SK-N-SH (cell line): ENCODE results near the gene DNAJC5.

Source experiments
- CHD2 ChIP-seq: fragments of 150-350 bp; IDR thresholded peaks from 2 replicates; pipeline ENCODE4 v1.6.1; 2018; ENCODE audit warnings: low read length; ENCODE audit not compliant: partially characterized antibody
- CTCF ChIP-seq: fragments of 200-600 bp; sonication (generic); IDR thresholded peaks from 2 replicates; pipeline ENCODE4 v1.6.1; 2017; ENCODE audit warnings: antibody characterized with exemption, mild to moderate bottlenecking, moderate library complexity
- EZH2phosphoT487 ChIP-seq: fragments of 200-600 bp; sonication (generic); IDR thresholded peaks from 2 replicates; pipeline ENCODE4 v1.6.1; 2017; ENCODE audit warnings: low read depth, mixed run types, mild to moderate bottlenecking, antibody characterized with exemption, moderate library complexity, borderline replicate concordance
- JUND ChIP-seq: IDR thresholded peaks from 2 replicates; pipeline ENCODE4 v1.4.0; 2012
- MAX ChIP-seq: IDR thresholded peaks from 2 replicates; pipeline ENCODE4 v1.4.0; 2012; ENCODE audit warnings: low read depth
- MXI1 ChIP-seq: IDR thresholded peaks from 2 replicates; pipeline ENCODE4 v1.6.1; 2012; ENCODE audit warnings: mild to moderate bottlenecking, low read depth, low read length, improper control_type of control experiment
- POLR2AphosphoS5 ChIP-seq: IDR thresholded peaks from 2 replicates; pipeline ENCODE4 v1.6.1; 2012; ENCODE audit warnings: low read depth, low read length
- RAD21 ChIP-seq: IDR thresholded peaks from 2 replicates; pipeline ENCODE4 v1.6.1; 2012; ENCODE audit warnings: mild to moderate bottlenecking, low read length
- REST ChIP-seq: IDR thresholded peaks from 2 replicates; pipeline ENCODE4 v1.6.1; 2012; ENCODE audit warnings: mild to moderate bottlenecking, low read depth, low read length, moderate library complexity
- SMC3 ChIP-seq: IDR thresholded peaks from 2 replicates; pipeline ENCODE4 v1.6.1; 2012; ENCODE audit warnings: low read depth, low read length, improper control_type of control experiment
- TAF1 ChIP-seq: IDR thresholded peaks from 2 replicates; pipeline ENCODE4 v1.6.1; 2012; ENCODE audit warnings: low read depth, mild to moderate bottlenecking, low read length, moderate library complexity, borderline replicate concordance
- TCF12 ChIP-seq: IDR thresholded peaks from 2 replicates; pipeline ENCODE4 v1.4.0; 2012
- TEAD4 ChIP-seq: IDR thresholded peaks from 2 replicates; pipeline ENCODE4 v1.4.0; 2012; ENCODE audit warnings: mild to moderate bottlenecking, borderline replicate concordance; ENCODE audit not compliant: insufficient read depth
- USF2 ChIP-seq: fragments of 150-350 bp; IDR thresholded peaks from 2 replicates; pipeline ENCODE4 v1.6.1; 2017; ENCODE audit warnings: antibody characterized with exemption, low read length, low read depth, borderline replicate concordance

GRCh38 chr20:63877755-63878470 is 17.0 kb upstream of the DNAJC5 start:
- TF ChIP-seq TAF1 (no peak), SMC3 (no peak), CTCF (no peak), CHD2 (no peak), MXI1 (no peak), MAX (no peak), POLR2AphosphoS5 (no peak), TCF12 (no peak), EZH2phosphoT487 (no peak), REST (no peak), USF2 (no peak), RAD21 (no peak), JUND (no peak), TEAD4 (no peak)
